Endothelial cell of umbilical vein (primary cell): ENCODE measurements around the gene PI4KB. TPM values are rescaled to one million over a fixed set of nuclear protein-coding genes. Genes with fewer than 3 reads are reported as not detected.

Source experiments
- BruUV-seq: library from RNA; stranded (reverse); fragments of 400-500 nt; replicated peaks from 2 replicates; lab custom pipeline; 2021; lab: Mats Ljungman, UMichigan
- CTCF ChIA-PET: fragments of 300-600, 350-600 bp; sonication (Branson Sonifier 250); formaldehyde crosslinking; loops from one replicate; lab custom pipeline; 2021; ENCODE audit warnings: antibody characterized with exemption, inconsistent platforms; lab: Charles Lee
- POLR2A ChIA-PET: fragments of 300-600, 350-600 bp; sonication (Branson Sonifier 250); formaldehyde crosslinking; loops from one replicate; lab custom pipeline; 2021; ENCODE audit warnings: antibody characterized with exemption, inconsistent platforms; lab: Charles Lee
- DNase-seq: peaks from one replicate; pipeline ENCODE4 v3.0.0-alpha.2; 2011; ENCODE audit warnings: low read depth, low spot score
- FAIRE-seq: peaks from 2 replicates; lab custom pipeline; 2011; peaks lifted over from hg19 to GRCh38; lab: Jason Lieb, UNC
- H2AFZ ChIP-seq: 2 replicates; pipeline ENCODE4 v1.6.0; 2012; ENCODE audit warnings: low read depth, low read length, control low read depth, inconsistent platforms
- H3K27ac ChIP-seq: 2 replicates; pipeline ENCODE4 v1.5.1; 2011; ENCODE audit warnings: low read depth, mild to moderate bottlenecking, control low read depth, low read length, moderate library complexity; ENCODE audit not compliant: insufficient read depth
- H3K27me3 ChIP-seq, 2 experiments: 2 replicates each; pipeline versions ENCODE4 v1.6.0 to v1.6.1; 2011; ENCODE audit warnings: low read length in 2 of 2, mixed read lengths in 1 of 2; ENCODE audit not compliant: control insufficient read depth in 2 of 2, insufficient read depth in 2 of 2
- H3K36me3 ChIP-seq, 2 experiments: 2 replicates in 1 of 2; 3 replicates in 1 of 2; pipeline ENCODE4 v1.5.1; 2011; ENCODE audit warnings: low read length in 2 of 2, mild to moderate bottlenecking in 1 of 2, moderate library complexity in 1 of 2; ENCODE audit not compliant: control insufficient read depth in 2 of 2, insufficient read depth in 2 of 2; ENCODE audit errors: extremely low read depth in 1 of 2
- H3K4me1 ChIP-seq: 3 replicates; pipeline ENCODE4 v1.5.1; 2011; ENCODE audit warnings: mild to moderate bottlenecking, low read length; ENCODE audit not compliant: control insufficient read depth, insufficient read depth; ENCODE audit errors: extremely low read depth
- H3K4me2 ChIP-seq: 2 replicates; pipeline ENCODE4 v1.6.1; 2011; ENCODE audit warnings: low read length, control low read depth, mixed read lengths; ENCODE audit not compliant: insufficient read depth
- H3K4me3 ChIP-seq, 3 experiments: fragments of 200-600 bp in 1 of 3; sonication (generic), shearing (Covaris generic) in 1 of 3; replicated peaks in 1 of 3; 2 replicates each; pipeline ENCODE4 v1.5.1; 2011 to 2016; ENCODE audit warnings: control low read depth in 3 of 3, low read length in 3 of 3, mild to moderate bottlenecking in 2 of 3, inconsistent platforms in 1 of 3, low read depth in 1 of 3, moderate library complexity in 1 of 3; ENCODE audit not compliant: insufficient read depth in 1 of 3
- H3K79me2 ChIP-seq: 2 replicates; pipeline ENCODE4 v1.6.0; 2012; ENCODE audit warnings: low read length, inconsistent platforms; ENCODE audit not compliant: control insufficient read depth, insufficient read depth
- H3K9ac ChIP-seq: replicated peaks from 2 replicates; pipeline ENCODE3; 2011; ENCODE audit warnings: low read length, control low read depth; ENCODE audit not compliant: insufficient read depth; ENCODE audit errors: extremely low read depth
- H3K9me1 ChIP-seq: replicated peaks from 3 replicates; pipeline ENCODE4 v1.6.0; 2011; ENCODE audit warnings: mild to moderate bottlenecking, low read length; ENCODE audit not compliant: control insufficient read depth, insufficient read depth; ENCODE audit errors: extremely low read depth
- H3K9me3 ChIP-seq: replicated peaks from 2 replicates; pipeline ENCODE4 v1.5.1; 2012; ENCODE audit warnings: low read length, inconsistent platforms; ENCODE audit not compliant: control insufficient read depth, insufficient read depth
- H4K20me1 ChIP-seq: replicated peaks from 2 replicates; pipeline ENCODE3; 2011; ENCODE audit warnings: mild to moderate bottlenecking, low read length; ENCODE audit not compliant: control insufficient read depth, insufficient read depth; ENCODE audit errors: extremely low read depth
- CTCF ChIP-seq, 2 donors: IDR thresholded peaks; 1 replicate in 1 of 2; 2 replicates in 1 of 2; pipeline ENCODE4 v1.5.1; 2011; ENCODE audit warnings: low read length in 2 of 2, mild to moderate bottlenecking in 2 of 2, moderate library complexity in 2 of 2, control low read depth in 1 of 2, inconsistent platforms in 1 of 2, low read depth in 1 of 2; ENCODE audit not compliant: insufficient read depth in 1 of 2; ENCODE audit errors: extremely low read depth in 1 of 2
- EZH2 ChIP-seq: IDR thresholded peaks from 2 replicates; pipeline ENCODE4 v1.6.1; 2012; ENCODE audit warnings: borderline replicate concordance, low read depth, mild to moderate bottlenecking, moderate library complexity, low read length, inconsistent platforms; ENCODE audit not compliant: severe bottlenecking
- FOS ChIP-seq: IDR thresholded peaks from 2 replicates; pipeline ENCODE4 v1.6.1; 2011; ENCODE audit warnings: mild to moderate bottlenecking, low read length, moderate library complexity, borderline replicate concordance; ENCODE audit not compliant: insufficient read depth
- GATA2 ChIP-seq: IDR thresholded peaks from 2 replicates; pipeline ENCODE4 v1.7.0; 2011; ENCODE audit warnings: low read depth, mild to moderate bottlenecking, moderate library complexity, mixed read lengths, low read length; ENCODE audit not compliant: insufficient read length, insufficient read depth
- JUN ChIP-seq: IDR thresholded peaks from 2 replicates; pipeline ENCODE4 v1.6.1; 2011; ENCODE audit warnings: borderline replicate concordance, low read depth; ENCODE audit not compliant: insufficient read length, insufficient read depth
- MAX ChIP-seq: IDR thresholded peaks from 2 replicates; pipeline ENCODE4 v1.6.1; 2011; ENCODE audit not compliant: insufficient read depth, insufficient read length
- MYC ChIP-seq: IDR thresholded peaks from one replicate; pipeline ENCODE4 v1.6.1; 2011; ENCODE audit warnings: mild to moderate bottlenecking, low read depth, low read length
- POLR2A ChIP-seq: IDR thresholded peaks from 2 replicates; pipeline ENCODE4 v1.6.1; 2012; ENCODE audit warnings: low read depth, mild to moderate bottlenecking, control low read depth, low read length
- POLR2AphosphoS5 ChIP-seq: IDR thresholded peaks from 2 replicates; pipeline ENCODE4 v1.6.1; 2012; ENCODE audit warnings: low read depth, mild to moderate bottlenecking, control low read depth, low read length, moderate library complexity; ENCODE audit not compliant: insufficient read depth
- dilution Hi-C: fragments of 300-500 bp; cut with MboI; formaldehyde crosslinking; loops from one replicate; pipeline ENCODE4 v1.15.0; 2019; ENCODE audit warnings: low sequenced_read_pairs; ENCODE audit not compliant: extremely low pct_ligation_motif_present
- intact Hi-C: fragments of 100-400 bp; cut with micrococcal nuclease; formaldehyde crosslinking; loops from one replicate; pipeline ENCODE4 v1.10.0; 2022
- polyA plus RNA-seq, 4 experiments: library from polyadenylated mRNA; depleted of rRNA in 3 of 4; stranded (reverse) in 3 of 4; unstranded in 1 of 4; fragments of >200 nt; gene quantifications; 2 replicates each; pipeline versions ENCODE4 v1.2.1 to v1.2.3, GENCODE V29; 2011 to 2012; ENCODE audit warnings: missing spikeins in 1 of 4
- total RNA-seq: library from RNA; stranded (reverse); gene quantifications from 2 replicates; pipeline ENCODE4 v1.2.3, GENCODE V29; 2021

Gene PI4KB
- total and polyA plus RNA-seq, 2 donors (not counting 3 experiments of a cell fraction or from before 2014, with no cell fraction given) = 60.9 to 67.8 TPM

- TF ChIP-seq POLR2AphosphoS5 = peak; percentile 12
- no peak for TF ChIP-seq EZH2
- no peak for TF ChIP-seq FOS
- Histone ChIP-seq H3K27me3 (no peaks in the 10 kb centered on the region), H3K4me2 (no peak overlapping the region), H3K36me3 (peaks cover 4 to 75% of the 10 kb centered on the region in 2 experiments), H4K20me1 (no peaks in the 10 kb centered on the region), H3K4me3 (no peak overlapping the region), H3K79me2 (no peaks in the 10 kb centered on the region), H3K9ac (no peak overlapping the region), H3K9me3 (no peaks in the 10 kb centered on the region), H3K27ac (no peak overlapping the region), H3K4me1 (no peaks in the 10 kb centered on the region), H3K9me1 (no peaks in the 10 kb centered on the region), H2AFZ (no peak overlapping the region)
- DNase-seq (no peak), FAIRE-seq (no peak)
- intact Hi-C loops = no loop called here
- BruUV-seq = no TSS peak
- ChIA-PET CTCF (interaction anchor here (0.8 kb wide), 1 partner anchor 51 kb away, joined by 3 read pairs; no protein-coding TSS in a partner anchor), POLR2A (no interaction called here)
- dilution Hi-C loops = no loop called here
These were observed 37.9 kb downstream of the PI4KB start for GRCh38 chr1:151289080-151289935.

- Histone ChIP-seq H3K27ac (no peak overlapping the region), H4K20me1 (no peaks in the 10 kb centered on the region), H3K4me3 (no peak overlapping the region), H3K4me1 (peaks cover 2% of the 10 kb centered on the region), H3K27me3 (no peaks in the 10 kb centered on the region), H3K9me1 (no peaks in the 10 kb centered on the region), H3K79me2 (peaks cover 5% of the 10 kb centered on the region), H3K9me3 (no peaks in the 10 kb centered on the region), H3K4me2 (no peak overlapping the region), H2AFZ (no peak overlapping the region), H3K9ac (no peak overlapping the region), H3K36me3 (peaks cover 3 to 67% of the 10 kb centered on the region in 2 experiments)
- ChIA-PET CTCF (no interaction called here), POLR2A (no interaction called here)
- BruUV-seq = no TSS peak
- dilution Hi-C loops = no loop called here
- TF ChIP-seq POLR2AphosphoS5 (no peak), CTCF (IDR thresholded peaks at IDR 0.05; ENCODE audit: extremely low read depth in 1 of 2, insufficient read depth in 1 of 2, low read depth in 1 of 2, low read length in 2 of 2) (no peak), EZH2 (no peak), FOS (no peak), POLR2A (no peak), GATA2 (no peak), JUN (no peak), MAX (no peak), MYC (no peak)
- intact Hi-C loops = no loop called here
- DNase-seq = no peak
- FAIRE-seq = no peak
These were observed 38.7 kb downstream of the PI4KB start for GRCh38 chr1:151288502-151288901.
